ACC112 (cell line): ENCODE results near the gene UNC45B.

Experiments
- H2AFZ ChIP-seq: fragments of 200-600 bp; sonication (generic); one replicate; pipeline ENCODE4 v1.6.0; 2017; ENCODE audit warnings: antibody characterized with exemption, low read length; ENCODE audit not compliant: unreplicated experiment
- H3K27ac ChIP-seq: fragments of 200-600 bp; sonication (generic); 2 replicates; pipeline ENCODE4 v1.5.1; 2014; ENCODE audit warnings: low read depth, mild to moderate bottlenecking, antibody characterized with exemption, low read length, moderate library complexity
- H3K27me3 ChIP-seq: fragments of 200-600 bp; sonication (generic); 2 replicates; pipeline ENCODE4 v1.6.1; 2014; ENCODE audit warnings: mild to moderate bottlenecking, antibody characterized with exemption, low read length, moderate library complexity, mixed read lengths; ENCODE audit not compliant: insufficient read depth
- H3K36me3 ChIP-seq: fragments of 200-600 bp; sonication (generic); 2 replicates; pipeline ENCODE4 v1.6.1; 2016; ENCODE audit warnings: mild to moderate bottlenecking, antibody characterized with exemption, low read length, moderate library complexity, mixed read lengths; ENCODE audit not compliant: insufficient read depth
- H3K4me1 ChIP-seq: fragments of 200-600 bp; sonication (generic); one replicate; pipeline ENCODE4 v1.6.1; 2016; ENCODE audit warnings: low read length, mixed read lengths; ENCODE audit not compliant: insufficient read depth, unreplicated experiment, control insufficient read depth
- H3K4me3 ChIP-seq: fragments of 200-600 bp; sonication (generic); 2 replicates; pipeline ENCODE4 v1.5.1; 2014; ENCODE audit warnings: mild to moderate bottlenecking, low read depth, low read length
- H3K79me2 ChIP-seq: fragments of 200-600 bp; sonication (generic); one replicate; pipeline ENCODE4 v1.6.0; 2016; ENCODE audit warnings: low read length; ENCODE audit not compliant: control insufficient read depth, unreplicated experiment, insufficient read depth

Gene UNC45B

DNA sequence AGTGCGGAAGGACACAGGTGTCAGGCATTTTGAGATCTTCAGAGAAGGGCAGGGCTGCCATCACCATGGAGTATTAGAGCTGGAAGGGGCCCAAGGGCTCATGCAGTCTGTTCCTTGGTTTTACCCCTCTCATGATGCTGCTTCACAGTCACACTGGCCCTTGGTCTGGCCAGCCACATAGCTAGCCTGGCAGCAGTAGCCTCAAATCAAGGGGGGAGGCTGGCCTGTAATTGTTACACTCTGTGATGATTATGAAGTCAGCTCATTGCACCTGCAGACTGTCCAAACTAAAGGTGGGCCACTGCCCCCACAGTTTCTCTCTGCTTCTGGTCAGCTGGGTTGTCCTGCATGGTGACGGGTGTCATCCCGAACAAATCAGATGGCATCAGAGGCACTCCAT is 26.3 kb upstream of the UNC45B start, which contains the start of gene FNDC8:
TSS of gene FNDC8 (plus strand) at position 301 of the 400 bp plus-strand sequence. CDS start at position 380, 79 bp downstream.
- Histone ChIP-seq H3K27me3 (no peaks in the 10 kb centered on the region), H3K36me3 (peaks cover 5% of the 10 kb centered on the region; the same call in 1 of the 2 replicates), H3K27ac (no peak within 1 kb of the TSS), H3K79me2 (peaks cover 9% of the 10 kb centered on the region), H2AFZ (no peak within 1 kb of the TSS), H3K4me1 (peaks cover 8% of the 10 kb centered on the region), H3K4me3 (no peak within 1 kb of the TSS)

DNA sequence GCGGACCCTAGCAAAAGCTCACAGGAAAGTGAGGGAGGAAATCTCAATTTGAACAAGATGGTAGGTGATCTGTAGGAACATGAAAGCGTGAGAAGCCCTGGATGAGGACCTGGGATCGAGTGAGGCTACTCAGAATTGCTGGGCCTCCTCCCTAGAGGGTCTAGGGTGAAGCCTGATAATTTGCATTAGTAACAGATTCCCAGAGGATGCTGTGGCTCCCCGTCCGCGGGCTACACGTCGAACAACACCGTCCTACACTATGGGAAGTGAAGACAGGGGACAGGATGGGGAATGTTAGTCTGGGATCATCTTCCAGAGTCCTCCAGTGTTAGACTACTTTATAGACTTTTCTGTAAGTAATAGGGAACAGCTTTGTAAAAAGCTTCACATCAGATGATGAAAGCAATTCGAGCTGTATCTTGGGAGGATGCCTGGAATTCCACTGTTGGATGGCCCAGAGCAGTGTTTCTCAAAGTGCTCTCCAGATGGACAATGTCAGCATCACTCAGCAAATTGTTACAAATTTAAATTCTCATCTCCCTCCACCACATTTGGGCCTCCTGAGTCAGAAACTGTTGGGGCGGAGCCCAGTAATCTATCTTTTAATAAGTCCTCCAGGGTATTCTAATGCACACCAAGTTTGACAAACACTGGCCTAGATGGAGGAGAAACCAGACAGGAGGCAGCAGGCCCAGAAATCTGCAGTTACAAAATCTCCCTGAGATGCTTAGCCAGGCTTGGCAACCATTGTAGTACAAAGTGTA is 19.7 kb upstream of the UNC45B start:
- Histone ChIP-seq H3K27me3 (no peaks in the 10 kb centered on the region), H2AFZ (no peak overlapping the region), H3K4me3 (no peak overlapping the region), H3K27ac (no peak overlapping the region), H3K79me2 (no peaks in the 10 kb centered on the region), H3K36me3 (peaks cover 5% of the 10 kb centered on the region; the same call in 1 of the 2 replicates), H3K4me1 (peaks cover 14% of the 10 kb centered on the region)

DNA sequence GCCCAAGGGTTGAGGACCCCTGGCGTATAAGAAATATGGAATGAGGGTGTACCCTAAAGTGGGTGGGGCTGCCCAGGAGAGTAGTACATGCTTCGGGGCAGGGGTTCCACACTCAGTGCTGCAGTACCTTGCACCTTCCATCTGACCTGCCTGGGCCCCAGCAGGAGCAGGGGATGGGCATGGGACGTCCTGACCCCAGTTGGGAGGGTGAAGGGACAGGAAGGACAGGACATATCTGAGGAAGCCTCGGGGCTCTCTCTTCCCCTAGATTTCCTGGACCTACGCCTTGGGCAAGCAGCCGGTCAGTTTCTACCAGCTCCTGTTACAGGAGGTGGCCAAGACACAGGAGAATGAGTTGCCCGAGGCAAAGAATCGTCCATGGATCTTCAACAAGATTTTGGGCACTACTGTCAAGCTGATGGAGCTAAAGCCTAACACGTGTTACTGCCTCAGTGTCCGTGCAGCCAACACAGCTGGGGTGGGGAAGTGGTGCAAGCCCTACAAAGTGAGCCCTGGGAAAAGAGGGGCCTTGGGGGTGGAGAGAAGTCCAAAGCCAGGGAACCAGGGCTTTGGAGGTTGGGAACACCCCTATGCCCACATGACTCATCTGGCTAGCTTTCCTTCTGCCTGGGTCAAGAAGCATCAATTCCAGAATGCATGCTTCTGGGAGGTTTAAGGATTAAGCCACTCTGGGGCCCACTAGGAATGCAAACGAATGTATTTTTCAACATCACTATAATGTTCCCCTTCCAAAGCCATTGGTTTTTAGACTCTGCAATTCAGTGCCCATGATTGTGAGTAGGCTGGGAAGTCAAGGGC is 18.3 kb upstream of the UNC45B start:
- Histone ChIP-seq H3K4me1 (peaks cover 14% of the 10 kb centered on the region), H3K4me3 (no peak overlapping the region), H3K27ac (no peak overlapping the region), H3K36me3 (peaks cover 5% of the 10 kb centered on the region; the same call in 1 of the 2 replicates), H2AFZ (no peak overlapping the region), H3K27me3 (no peaks in the 10 kb centered on the region), H3K79me2 (no peaks in the 10 kb centered on the region)

DNA sequence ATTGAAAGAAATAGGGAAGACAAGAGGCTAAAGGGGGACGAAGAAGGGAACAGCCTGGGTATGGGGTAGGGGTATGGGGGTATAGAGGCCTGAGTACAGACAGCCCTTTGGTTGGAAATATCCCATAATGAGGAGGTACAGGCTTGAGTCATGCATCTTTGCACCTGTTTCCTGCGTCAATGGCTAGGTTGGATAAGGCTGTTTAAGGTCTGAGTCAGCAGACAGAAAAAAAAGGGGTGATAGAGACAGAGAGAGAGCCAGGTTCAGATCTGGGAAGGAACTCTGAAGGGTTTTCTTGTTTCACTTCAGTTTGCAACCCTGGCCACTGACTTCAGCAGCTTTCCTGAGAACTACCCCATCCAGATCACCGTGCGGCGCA is 17.7 kb upstream of the UNC45B start:
- peaks cover 14% of the 10 kb centered on the region for H3K4me1 ChIP-seq
- no peak overlapping the region for H2AFZ ChIP-seq
- no peak overlapping the region for H3K4me3 ChIP-seq
- H3K36me3 ChIP-seq, result peaks cover 5% of the 10 kb centered on the region; the same call in 1 of the 2 replicates
- H3K27ac ChIP-seq, result no peak overlapping the region
- no peaks in the 10 kb centered on the region for H3K79me2 ChIP-seq
- no peaks in the 10 kb centered on the region for H3K27me3 ChIP-seq

DNA sequence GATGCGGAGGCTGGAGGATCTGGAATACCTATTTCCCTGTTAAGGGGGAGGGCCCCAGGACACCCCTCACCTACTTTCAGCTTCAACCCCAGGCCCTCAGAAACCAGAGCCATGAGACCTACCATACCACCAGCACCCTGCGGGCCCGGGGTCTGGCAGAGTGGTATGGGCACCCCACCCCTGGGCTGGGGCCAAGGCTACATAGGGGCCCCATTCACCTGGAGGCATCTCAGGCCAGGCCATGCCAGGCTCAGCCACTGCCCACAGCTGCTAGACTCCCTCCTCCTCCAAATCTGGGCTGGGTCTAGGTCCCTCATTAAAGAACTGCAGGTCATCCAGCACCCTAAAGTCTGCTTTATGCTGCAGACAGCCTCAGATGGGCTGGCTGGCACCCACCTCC is 17.2 kb upstream of the UNC45B start:
- peaks cover 14% of the 10 kb centered on the region for H3K4me1 ChIP-seq
- no peak overlapping the region for H3K4me3 ChIP-seq
- H3K79me2 ChIP-seq, result no peaks in the 10 kb centered on the region
- peaks cover 5% of the 10 kb centered on the region; the same call in 1 of the 2 replicates for H3K36me3 ChIP-seq
- H3K27me3 ChIP-seq, result no peaks in the 10 kb centered on the region
- no peak overlapping the region for H2AFZ ChIP-seq
- H3K27ac ChIP-seq, result no peak overlapping the region

DNA sequence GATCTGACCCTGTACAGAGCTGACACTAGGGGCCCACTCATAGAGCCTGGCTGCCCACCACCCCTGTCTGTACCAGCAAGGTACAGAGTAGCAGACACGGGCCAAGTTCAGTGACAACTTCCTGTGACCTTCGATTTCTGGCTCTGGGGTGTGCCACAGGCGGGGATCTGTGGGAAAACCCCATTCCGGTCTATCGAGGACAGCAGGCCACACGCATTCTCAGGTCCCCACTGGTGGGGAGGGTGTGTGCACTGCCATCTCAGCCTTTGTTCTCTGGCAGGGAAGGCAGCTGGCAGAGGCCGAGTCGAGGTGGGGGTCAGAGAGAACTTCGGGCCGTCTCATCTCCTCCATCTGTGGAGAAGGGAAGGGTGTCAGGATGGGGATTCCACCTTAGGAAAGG is 15.5 kb upstream of the UNC45B start:
- Histone ChIP-seq H3K4me1 (peaks cover 14% of the 10 kb centered on the region), H3K36me3 (peaks cover 15% of the 10 kb centered on the region; the same call in 1 of the 2 replicates), H3K27me3 (no peaks in the 10 kb centered on the region), H3K79me2 (no peaks in the 10 kb centered on the region), H2AFZ (no peak overlapping the region), H3K27ac (no peak overlapping the region), H3K4me3 (no peak overlapping the region)

DNA sequence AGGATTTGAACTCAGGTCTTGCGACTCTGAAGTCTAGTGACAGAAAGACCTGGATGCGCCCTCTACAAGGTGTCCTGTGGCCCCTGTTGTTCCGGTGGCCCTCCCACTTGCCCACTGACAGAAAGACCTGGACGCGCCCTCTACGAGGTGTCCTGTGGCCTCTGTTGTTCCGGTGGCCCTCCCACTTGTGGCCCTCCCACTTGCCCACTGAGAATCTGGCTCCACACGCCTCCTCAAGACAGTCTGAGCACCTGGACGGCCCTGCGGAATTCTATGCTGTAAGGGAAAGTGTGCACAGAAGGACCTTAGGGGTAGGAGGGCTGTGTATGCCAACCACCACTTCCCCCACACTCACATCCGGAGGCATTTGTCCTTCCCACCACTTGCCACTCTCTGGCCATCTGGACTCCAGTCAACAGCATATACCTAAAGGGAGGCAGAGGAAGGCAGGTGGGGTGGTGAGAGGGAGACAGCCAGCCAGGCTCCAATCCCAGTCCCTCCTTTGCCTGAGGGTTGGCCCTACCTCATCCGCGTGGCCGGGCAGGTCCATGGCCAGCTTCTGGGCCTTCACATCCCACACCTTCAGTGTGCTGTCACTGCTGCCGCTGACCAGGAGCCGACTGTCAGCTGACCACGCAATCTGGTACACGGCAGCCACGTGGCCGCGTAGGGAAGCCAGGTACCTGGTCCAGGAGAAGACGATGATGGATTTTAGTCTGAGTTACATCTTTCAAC is 14.6 kb upstream of the UNC45B start:
- Histone ChIP-seq H3K27ac (no peak overlapping the region), H2AFZ (no peak overlapping the region), H3K27me3 (no peaks in the 10 kb centered on the region), H3K4me3 (no peak overlapping the region), H3K4me1 (peaks cover 14% of the 10 kb centered on the region), H3K36me3 (peaks cover 17% of the 10 kb centered on the region; the same call in 1 of the 2 replicates), H3K79me2 (no peaks in the 10 kb centered on the region)

DNA sequence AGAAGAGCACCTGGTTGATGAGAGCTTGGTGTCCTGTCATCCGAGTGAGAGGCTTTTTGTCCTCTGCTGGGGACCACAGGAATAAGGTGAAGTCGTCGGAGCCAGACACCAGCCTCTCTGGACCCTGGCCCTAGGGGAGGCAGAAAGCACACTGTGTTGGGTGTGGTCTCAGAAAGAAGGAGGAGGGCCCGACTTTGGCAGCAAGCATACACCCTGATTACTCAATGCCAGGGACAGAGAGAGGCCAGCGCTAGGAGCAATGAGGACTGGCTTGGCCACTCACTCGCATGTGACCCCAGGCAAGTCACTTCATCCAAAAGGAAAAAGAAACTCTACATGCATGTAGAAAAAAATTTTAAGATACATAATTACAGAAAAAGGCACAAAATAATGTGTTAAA is 12.3 kb upstream of the UNC45B start:
- no peak overlapping the region for H3K4me3 ChIP-seq
- H3K4me1 ChIP-seq, result no peaks in the 10 kb centered on the region
- peaks cover 9% of the 10 kb centered on the region for H3K79me2 ChIP-seq
- no peaks in the 10 kb centered on the region for H3K27me3 ChIP-seq
- no peak overlapping the region for H2AFZ ChIP-seq
- H3K36me3 ChIP-seq, result peaks cover 17% of the 10 kb centered on the region; the same call in 1 of the 2 replicates
- no peak overlapping the region for H3K27ac ChIP-seq

DNA sequence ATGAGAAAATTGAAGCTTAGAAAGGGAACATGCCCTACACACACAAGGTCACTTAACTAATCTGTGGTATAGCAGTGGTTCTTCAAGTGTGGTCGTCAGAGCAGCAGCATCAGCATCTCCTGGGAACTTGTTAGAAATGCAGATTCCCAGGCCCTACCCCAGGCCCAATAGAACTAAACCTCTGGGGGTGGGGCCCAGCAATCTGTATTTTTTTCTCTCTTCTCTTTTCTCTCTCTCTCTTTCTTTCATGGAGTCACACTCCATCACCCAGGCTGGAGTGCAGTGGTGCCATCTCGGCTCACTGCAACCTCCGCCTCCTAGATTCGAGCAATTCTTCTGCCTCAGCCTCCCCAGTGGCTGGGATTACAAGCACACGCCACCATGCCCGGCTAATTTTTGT is 9.4 kb upstream of the UNC45B start:
- no peak overlapping the region for H3K4me3 ChIP-seq
- H3K79me2 ChIP-seq, result peaks cover 21% of the 10 kb centered on the region
- no peak overlapping the region for H2AFZ ChIP-seq
- H3K36me3 ChIP-seq, result peaks cover 12% of the 10 kb centered on the region; the same call in 1 of the 2 replicates
- no peaks in the 10 kb centered on the region for H3K27me3 ChIP-seq
- H3K27ac ChIP-seq, result no peak overlapping the region
- no peaks in the 10 kb centered on the region for H3K4me1 ChIP-seq

DNA sequence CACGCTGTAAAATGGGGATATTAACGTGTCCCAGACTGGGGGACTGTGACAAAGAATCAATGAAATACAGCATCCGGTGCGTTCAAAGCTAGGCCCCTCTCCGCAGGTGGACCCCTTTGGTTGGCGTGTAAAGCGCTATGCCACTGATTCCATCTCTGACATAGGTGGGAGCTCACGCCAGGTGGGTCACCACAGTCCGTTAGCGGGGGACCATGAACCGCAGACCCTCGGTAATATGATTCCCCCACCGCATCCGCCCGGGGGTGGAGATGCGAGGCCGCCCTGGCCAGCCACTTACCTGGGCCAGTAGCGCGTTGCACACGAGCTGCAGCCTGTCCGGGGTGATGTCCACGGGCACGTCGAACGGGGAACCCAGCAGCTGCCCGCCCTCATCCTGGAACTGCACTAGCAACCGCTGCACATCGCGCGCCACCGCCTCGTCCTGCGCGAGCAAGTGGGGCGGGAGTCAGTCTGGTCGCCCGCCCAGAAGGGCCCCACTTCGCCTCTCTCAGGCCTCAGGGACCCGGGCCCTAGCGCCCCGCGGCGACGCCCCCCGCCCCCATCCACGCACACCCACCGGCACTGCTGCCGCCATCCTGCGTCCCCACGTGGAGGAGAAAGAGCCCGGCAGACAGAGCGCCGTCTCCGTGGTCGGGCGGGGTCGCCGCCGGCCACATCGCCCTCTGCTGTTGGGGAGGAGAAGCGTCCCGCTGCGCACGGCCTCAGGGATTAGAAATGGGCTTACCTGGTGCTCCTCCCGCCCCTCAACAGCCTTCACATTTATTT is 5.7 kb upstream of the UNC45B start, which contains the start of gene NLE1:
TSS of gene NLE1 (minus strand) at position 623 of the 786 bp plus-strand sequence. CDS start at position 595, 28 bp downstream.
- H3K36me3 ChIP-seq, result peaks cover 4% of the 10 kb centered on the region; the same call in 1 of the 2 replicates
- peaks cover 21% of the 10 kb centered on the region for H3K79me2 ChIP-seq
- peak within 1 kb of the TSS; percentile 88 for H3K4me3 ChIP-seq
- peak within 1 kb of the TSS; percentile 62 for H2AFZ ChIP-seq
- H3K27ac ChIP-seq, result no peak within 1 kb of the TSS
- peaks cover 3% of the 10 kb centered on the region; the same call in 1 of the 2 replicates for H3K27me3 ChIP-seq
- no peaks in the 10 kb centered on the region for H3K4me1 ChIP-seq
